RWPE2 (cell line): ENCODE data around the gene FNDC3B.

Experiments used
- ATAC-seq: fragments of 200-7000 bp; cut with Tn5 transposase; 3 replicates; pipeline ENCODE4 v1.9.1; 2021; ENCODE audit warnings: low read depth
- DNase-seq: peaks from one replicate; pipeline ENCODE4 v3.0.0-alpha.2; 2020; ENCODE audit warnings: low spot score
- H3K27ac ChIP-seq: fragments of 450-650 bp; 2 replicates; pipeline ENCODE4 v1.5.1; 2017; ENCODE audit warnings: mild to moderate bottlenecking; ENCODE audit not compliant: poor library complexity, severe bottlenecking
- H3K27me3 ChIP-seq: fragments of 250-450 bp; sonication (Bioruptor Pico); 2 replicates; pipeline ENCODE4 v1.5.1; 2021; ENCODE audit warnings: mild to moderate bottlenecking, moderate library complexity; ENCODE audit not compliant: insufficient read depth, poor library complexity, severe bottlenecking
- H3K36me3 ChIP-seq: fragments of 250-450 bp; sonication (Bioruptor Pico); 2 replicates; pipeline ENCODE4 v1.5.1; 2020; ENCODE audit warnings: low read depth, mild to moderate bottlenecking, moderate library complexity
- H3K4me1 ChIP-seq: fragments of 250-450 bp; sonication (Bioruptor Pico); 2 replicates; pipeline ENCODE4 v1.5.1; 2021; ENCODE audit warnings: mild to moderate bottlenecking, moderate library complexity; ENCODE audit not compliant: insufficient read depth, poor library complexity, severe bottlenecking
- H3K4me3 ChIP-seq: fragments of 250-450 bp; sonication (Bioruptor Pico); 2 replicates; pipeline ENCODE4 v1.5.1; 2021; ENCODE audit warnings: mild to moderate bottlenecking, moderate library complexity; ENCODE audit not compliant: severe bottlenecking
- H3K9me3 ChIP-seq: fragments of 250-450 bp; sonication (Bioruptor Pico); 2 replicates; pipeline ENCODE4 v1.5.1; 2021; ENCODE audit warnings: mild to moderate bottlenecking, moderate library complexity; ENCODE audit not compliant: severe bottlenecking
- TF ChIP-seq, protein P1 (sequence below): fragments of 450-650 bp; IDR thresholded peaks from one replicate; pipeline ENCODE4 v1.5.1; 2017; ENCODE audit warnings: mild to moderate bottlenecking, moderate library complexity; ENCODE audit not compliant: poor library complexity, severe bottlenecking

FNDC3B gene

GRCh38 chr3:172046268-172046915 is 7.0 kb downstream of the FNDC3B start:
- Histone ChIP-seq H3K4me3 (no peak overlapping the region), H3K27ac (no peak overlapping the region), H3K27me3 (no peaks in the 10 kb centered on the region), H3K4me1 (peaks cover 44% of the 10 kb centered on the region), H3K36me3 (peaks cover 94% of the 10 kb centered on the region), H3K9me3 (no peaks in the 10 kb centered on the region)
- DNase-seq (no peak), ATAC-seq (no peak; the same call in 2 of the 3 replicates)
- TF ChIP-seq, protein P1, sequence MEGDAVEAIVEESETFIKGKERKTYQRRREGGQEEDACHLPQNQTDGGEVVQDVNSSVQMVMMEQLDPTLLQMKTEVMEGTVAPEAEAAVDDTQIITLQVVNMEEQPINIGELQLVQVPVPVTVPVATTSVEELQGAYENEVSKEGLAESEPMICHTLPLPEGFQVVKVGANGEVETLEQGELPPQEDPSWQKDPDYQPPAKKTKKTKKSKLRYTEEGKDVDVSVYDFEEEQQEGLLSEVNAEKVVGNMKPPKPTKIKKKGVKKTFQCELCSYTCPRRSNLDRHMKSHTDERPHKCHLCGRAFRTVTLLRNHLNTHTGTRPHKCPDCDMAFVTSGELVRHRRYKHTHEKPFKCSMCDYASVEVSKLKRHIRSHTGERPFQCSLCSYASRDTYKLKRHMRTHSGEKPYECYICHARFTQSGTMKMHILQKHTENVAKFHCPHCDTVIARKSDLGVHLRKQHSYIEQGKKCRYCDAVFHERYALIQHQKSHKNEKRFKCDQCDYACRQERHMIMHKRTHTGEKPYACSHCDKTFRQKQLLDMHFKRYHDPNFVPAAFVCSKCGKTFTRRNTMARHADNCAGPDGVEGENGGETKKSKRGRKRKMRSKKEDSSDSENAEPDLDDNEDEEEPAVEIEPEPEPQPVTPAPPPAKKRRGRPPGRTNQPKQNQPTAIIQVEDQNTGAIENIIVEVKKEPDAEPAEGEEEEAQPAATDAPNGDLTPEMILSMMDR = no peak

- Histone ChIP-seq H3K4me3 (no peak overlapping the region), H3K9me3 (no peaks in the 10 kb centered on the region), H3K27ac (no peak overlapping the region), H3K4me1 (peaks cover 35% of the 10 kb centered on the region), H3K36me3 (peaks cover 95% of the 10 kb centered on the region), H3K27me3 (no peaks in the 10 kb centered on the region)
- TF ChIP-seq, protein P1 = no peak
- DNase-seq (no peak), ATAC-seq (no peak)
Measured at GRCh38 chr3:172047567-172048115, 8.3 kb downstream of the FNDC3B start.

DNA sequence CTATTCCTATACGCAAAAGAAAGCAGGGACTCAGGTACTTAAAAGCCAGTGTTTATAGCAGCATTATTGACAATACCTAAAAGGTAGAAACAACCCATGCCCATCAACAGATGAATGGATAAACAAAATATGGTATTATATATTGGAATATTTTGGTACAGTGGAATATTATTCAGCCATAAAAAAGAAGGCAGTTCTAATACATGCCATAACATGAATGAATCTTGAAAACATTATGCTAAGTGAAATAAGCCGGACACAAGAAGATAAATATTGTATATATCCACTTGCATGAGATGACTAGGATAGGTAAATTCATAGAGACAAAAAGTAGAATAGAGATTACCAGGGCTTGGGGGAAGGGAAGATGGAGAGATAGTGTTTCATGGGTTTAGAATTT is 9.2 kb downstream of the FNDC3B start:
- Histone ChIP-seq H3K27ac (no peak overlapping the region), H3K36me3 (peaks cover 96% of the 10 kb centered on the region), H3K4me1 (peaks cover 32% of the 10 kb centered on the region), H3K27me3 (no peaks in the 10 kb centered on the region), H3K9me3 (no peaks in the 10 kb centered on the region), H3K4me3 (no peak overlapping the region)
- TF ChIP-seq, protein P1 = no peak
- DNase-seq (no peak), ATAC-seq (no peak)

- TF ChIP-seq, protein P1 = no peak
- no peaks in the 10 kb centered on the region for H3K27me3 ChIP-seq
- ATAC-seq (no peak), DNase-seq (no peak)
- no peak overlapping the region for H3K4me3 ChIP-seq
- peaks cover 24% of the 10 kb centered on the region for H3K4me1 ChIP-seq
- no peak overlapping the region for H3K27ac ChIP-seq
- no peaks in the 10 kb centered on the region for H3K9me3 ChIP-seq
- H3K36me3 ChIP-seq = peaks cover 97% of the 10 kb centered on the region
Measured at GRCh38 chr3:172051310-172051956, 12.1 kb downstream of the FNDC3B start.

GRCh38 chr3:172051957-172052354 is 12.6 kb downstream of the FNDC3B start:
- DNase-seq (no peak), ATAC-seq (no peak)
- Histone ChIP-seq H3K27ac (no peak overlapping the region), H3K4me3 (no peak overlapping the region), H3K9me3 (no peaks in the 10 kb centered on the region), H3K4me1 (peaks cover 23% of the 10 kb centered on the region), H3K36me3 (peaks cover 97% of the 10 kb centered on the region), H3K27me3 (no peaks in the 10 kb centered on the region)
- TF ChIP-seq, protein P1 = no peak
